Measurements from ENCODE around the gene GNG11.

Gene GNG11

DNA sequence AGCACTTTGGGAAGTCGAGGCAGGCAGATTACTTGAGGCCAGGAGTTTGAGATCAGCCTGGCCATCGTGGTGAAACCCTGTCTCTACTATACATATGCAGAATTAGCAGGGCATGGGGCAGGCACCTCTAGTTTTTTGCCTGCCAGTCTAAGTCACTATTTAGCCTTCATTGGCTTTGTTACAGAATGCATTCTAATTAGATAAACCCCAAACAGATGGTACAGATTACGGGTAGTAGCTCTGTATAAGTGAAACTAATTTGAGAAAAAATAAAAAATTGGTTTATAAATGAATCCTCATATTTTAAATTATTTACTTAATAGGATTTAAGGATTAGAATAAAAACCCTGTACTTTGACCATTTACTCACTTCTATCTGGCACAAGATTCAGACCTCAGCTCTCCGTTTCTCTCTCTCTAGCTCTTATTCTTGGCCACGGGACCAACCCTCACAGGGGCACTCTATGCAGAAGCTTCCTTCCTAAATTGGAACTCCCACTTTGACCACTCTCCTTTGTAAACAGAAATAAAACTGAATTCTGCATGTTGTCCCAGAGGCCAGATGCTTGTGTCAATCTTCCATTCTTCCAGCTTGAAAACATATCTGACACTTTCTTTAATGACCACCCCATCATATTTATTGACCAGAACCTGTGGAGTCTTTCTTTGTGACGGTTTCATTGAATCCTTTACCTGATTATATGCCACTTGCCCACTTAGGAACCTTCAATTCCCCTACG, 55.8 kb downstream of the GNG11 start:
- TF ChIP-seq, protein P1, sequence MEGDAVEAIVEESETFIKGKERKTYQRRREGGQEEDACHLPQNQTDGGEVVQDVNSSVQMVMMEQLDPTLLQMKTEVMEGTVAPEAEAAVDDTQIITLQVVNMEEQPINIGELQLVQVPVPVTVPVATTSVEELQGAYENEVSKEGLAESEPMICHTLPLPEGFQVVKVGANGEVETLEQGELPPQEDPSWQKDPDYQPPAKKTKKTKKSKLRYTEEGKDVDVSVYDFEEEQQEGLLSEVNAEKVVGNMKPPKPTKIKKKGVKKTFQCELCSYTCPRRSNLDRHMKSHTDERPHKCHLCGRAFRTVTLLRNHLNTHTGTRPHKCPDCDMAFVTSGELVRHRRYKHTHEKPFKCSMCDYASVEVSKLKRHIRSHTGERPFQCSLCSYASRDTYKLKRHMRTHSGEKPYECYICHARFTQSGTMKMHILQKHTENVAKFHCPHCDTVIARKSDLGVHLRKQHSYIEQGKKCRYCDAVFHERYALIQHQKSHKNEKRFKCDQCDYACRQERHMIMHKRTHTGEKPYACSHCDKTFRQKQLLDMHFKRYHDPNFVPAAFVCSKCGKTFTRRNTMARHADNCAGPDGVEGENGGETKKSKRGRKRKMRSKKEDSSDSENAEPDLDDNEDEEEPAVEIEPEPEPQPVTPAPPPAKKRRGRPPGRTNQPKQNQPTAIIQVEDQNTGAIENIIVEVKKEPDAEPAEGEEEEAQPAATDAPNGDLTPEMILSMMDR (IDR thresholded peaks at IDR 0.05; ENCODE audit: low read length, missing control alignments), result no peak
- no peak for DNase-seq (ENCODE audit: low read depth)
- H3K4me3 ChIP-seq (replicated peaks; ENCODE audit: low read depth, low read length), result no peak overlapping the region
